Middle frontal gyrus (tissue), 1 donor: Measurements from ENCODE around the gene IGSF3.
"Not testable (repeated sequence)": the region's sequence is repeated elsewhere in the genome, so short reads cannot be mapped to it uniquely, and the experiment has no call there.

ENCODE experiments used
- DNase-seq: peaks from one replicate; pipeline ENCODE4 v3.0.0-alpha.2; 2015; ENCODE audit warnings: low spot score; ENCODE audit errors: extremely low spot score

IGSF3 gene

GRCh38 chr1:116579259-116579875 is 88.2 kb downstream of the IGSF3 start:
- no peak for DNase-seq

- DNase-seq = no peak
Measured at GRCh38 chr1:116578581-116578980, 89.0 kb downstream of the IGSF3 start.

GRCh38 chr1:116577759-116578314 is 89.7 kb downstream of the IGSF3 start:
- no peak for DNase-seq

GRCh38 chr1:116574581-116575291 is 92.8 kb downstream of the IGSF3 start:
- peak; percentile 42 for DNase-seq

GRCh38 chr1:116573431-116574095 is 94.0 kb downstream of the IGSF3 start:
- DNase-seq = no peak

GRCh38 chr1:116572771-116573430 is 94.6 kb downstream of the IGSF3 start:
- no peak for DNase-seq

GRCh38 chr1:116572099-116572498 is 95.4 kb downstream of the IGSF3 start:
- no peak for DNase-seq

- no peak for DNase-seq
Measured at GRCh38 chr1:116571215-116571919, 96.2 kb downstream of the IGSF3 start.

- peak; percentile 10 for DNase-seq
Measured at GRCh38 chr1:116570358-116571214, 96.9 kb downstream of the IGSF3 start, which contains the start of gene CD58. Gene CD58 (minus strand): TSS chr1:116571026. CDS start chr1:116570972, 54 bp downstream.

- no peak for DNase-seq
Measured at GRCh38 chr1:116569776-116570357, 97.7 kb downstream of the IGSF3 start.

- DNase-seq = no peak
Measured at GRCh38 chr1:116569381-116569670, 98.2 kb downstream of the IGSF3 start.

- DNase-seq = no peak
Measured at GRCh38 chr1:116568662-116569380, 98.7 kb downstream of the IGSF3 start.

GRCh38 chr1:116567790-116568661 is 99.5 kb downstream of the IGSF3 start:
- no peak for DNase-seq

GRCh38 chr1:116565222-116565621 is 102.3 kb downstream of the IGSF3 start:
- no peak for DNase-seq

GRCh38 chr1:116564426-116564825 is 103.1 kb downstream of the IGSF3 start:
- DNase-seq = no peak

GRCh38 chr1:116562465-116562864 is 105.1 kb downstream of the IGSF3 start:
- not testable (repeated sequence) for DNase-seq

- DNase-seq = no peak
Measured at GRCh38 chr1:116561563-116561962, 106.0 kb downstream of the IGSF3 start.
